Neutrophil (primary cell): ENCODE results near the gene SCLT1.
A peak's percentile ranks its signal among the peaks of the same experiment; 100 is the strongest.

Experiments
- H3K27ac ChIP-seq: fragments of 200-600 bp; sonication (generic); 2 replicates; pipeline ENCODE4 v1.5.1; 2016; ENCODE audit warnings: mild to moderate bottlenecking, moderate library complexity
- H3K27me3 ChIP-seq: fragments of 200-600 bp; sonication (generic); 2 replicates; pipeline ENCODE4 v1.6.0; 2016; ENCODE audit warnings: mild to moderate bottlenecking
- H3K36me3 ChIP-seq: fragments of 200-600 bp; sonication (generic); 2 replicates; pipeline ENCODE4 v1.5.1; 2017
- H3K4me1 ChIP-seq, 2 experiments: fragments of 200-600 bp in 1 of 2; sonication (generic) in 1 of 2; 1 replicate in 1 of 2; 2 replicates in 1 of 2; pipeline versions ENCODE4 v1.5.1 to v1.6.1; 2013 to 2016; ENCODE audit warnings: low read depth in 1 of 2, low read length in 1 of 2, mild to moderate bottlenecking in 1 of 2, moderate library complexity in 1 of 2; ENCODE audit not compliant: control insufficient read depth in 1 of 2, insufficient read depth in 1 of 2
- H3K4me3 ChIP-seq, 2 experiments: fragments of 200-600 bp in 1 of 2; sonication (generic) in 1 of 2; 1 replicate in 1 of 2; 2 replicates in 1 of 2; pipeline ENCODE4 v1.5.1; 2013 to 2016; ENCODE audit warnings: low read depth in 1 of 2, low read length in 1 of 2, mild to moderate bottlenecking in 1 of 2, moderate library complexity in 1 of 2
- H3K9me3 ChIP-seq: fragments of 200-600 bp; sonication (generic); 2 replicates; pipeline ENCODE4 v1.5.1; 2016
- CTCF ChIP-seq: fragments of 200-600 bp; sonication (generic); IDR thresholded peaks from 2 replicates; pipeline ENCODE4 v1.5.1; 2016; ENCODE audit warnings: antibody characterized with exemption

SCLT1 gene

GRCh38 chr4:128906581-128906980 is 186.8 kb downstream of the SCLT1 start:
- H3K4me3 ChIP-seq: no peak overlapping the region
- TF ChIP-seq CTCF: no peak
- H3K4me1 ChIP-seq: peaks cover 33 to 36% of the 10 kb centered on the region in 2 experiments
- no peaks in the 10 kb centered on the region for H3K27me3 ChIP-seq
- H3K36me3 ChIP-seq: no peaks in the 10 kb centered on the region
- H3K9me3 ChIP-seq: no peaks in the 10 kb centered on the region
- peak overlapping the region; percentile 91 for H3K27ac ChIP-seq

GRCh38 chr4:128904821-128905220 is 188.5 kb downstream of the SCLT1 start:
- Histone ChIP-seq H3K27ac (no peak overlapping the region), H3K27me3 (no peaks in the 10 kb centered on the region), H3K4me1 (peaks cover 27 to 30% of the 10 kb centered on the region in 2 experiments), H3K36me3 (no peaks in the 10 kb centered on the region), H3K9me3 (no peaks in the 10 kb centered on the region), H3K4me3 (no peak overlapping the region)
- TF ChIP-seq CTCF: no peak

GRCh38 chr4:128880662-128881061 is 212.7 kb downstream of the SCLT1 start:
- H3K4me1 ChIP-seq: no peaks in the 10 kb centered on the region
- peaks cover 3% of the 10 kb centered on the region for H3K36me3 ChIP-seq
- H3K9me3 ChIP-seq: no peaks in the 10 kb centered on the region
- H3K27ac ChIP-seq: no peak overlapping the region
- H3K4me3 ChIP-seq: no peak overlapping the region
- no peak for TF ChIP-seq CTCF
- no peaks in the 10 kb centered on the region for H3K27me3 ChIP-seq

- no peak for TF ChIP-seq CTCF
These were observed 213.4 kb downstream of the SCLT1 start for GRCh38 chr4:128879971-128880370.

GRCh38 chr4:128879283-128879682 is 214.1 kb downstream of the SCLT1 start:
- Histone ChIP-seq H3K4me1 (no peaks in the 10 kb centered on the region), H3K27ac (no peak overlapping the region), H3K36me3 (no peaks in the 10 kb centered on the region), H3K27me3 (no peaks in the 10 kb centered on the region), H3K9me3 (no peaks in the 10 kb centered on the region), H3K4me3 (no peak overlapping the region)
- TF ChIP-seq CTCF: no peak

More at GRCh38 chr4:128879971-128880370, 213.4 kb downstream of the SCLT1 start:
- no peak overlapping the region for H3K27ac ChIP-seq
- no peak overlapping the region for H3K4me3 ChIP-seq
- H3K9me3 ChIP-seq: no peaks in the 10 kb centered on the region
- no peaks in the 10 kb centered on the region for H3K27me3 ChIP-seq
- H3K4me1 ChIP-seq: no peaks in the 10 kb centered on the region
- peaks cover under 1% of the 10 kb centered on the region for H3K36me3 ChIP-seq

GRCh38 chr4:128877934-128878333 is 215.4 kb downstream of the SCLT1 start:
- Histone ChIP-seq H3K27me3 (no peaks in the 10 kb centered on the region), H3K27ac (no peak overlapping the region), H3K4me3 (no peak overlapping the region), H3K9me3 (no peaks in the 10 kb centered on the region), H3K4me1 (no peaks in the 10 kb centered on the region), H3K36me3 (peaks cover 5% of the 10 kb centered on the region)
- no peak for TF ChIP-seq CTCF
